ENCODE results near the gene ANKDD1B. TPM values are rescaled to one million over a fixed set of nuclear protein-coding genes. Genes with fewer than 3 reads are reported as not detected.

The ANKDD1B gene
- total RNA-seq, 1 experiment from 2014 or later = 0.10 TPM

DNA sequence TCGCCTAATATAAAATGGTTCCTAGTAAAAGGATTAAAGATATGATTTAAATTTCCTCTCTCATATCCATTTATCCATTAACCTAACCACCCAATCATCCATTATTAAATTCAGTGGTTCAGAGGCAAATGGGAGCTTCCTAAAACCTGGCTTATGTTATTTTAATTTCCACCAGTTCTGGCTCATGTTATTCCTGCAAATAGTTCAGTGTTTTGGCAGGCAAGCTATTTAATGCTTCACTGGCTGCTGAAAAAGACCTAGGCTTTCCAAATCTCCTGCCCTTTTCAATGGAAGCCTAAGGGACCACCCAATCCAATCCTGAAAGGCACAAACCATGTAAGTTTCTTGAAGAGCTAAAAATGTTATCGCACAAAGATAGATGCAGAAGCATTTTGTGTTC is 53.7 kb downstream of the ANKDD1B start:
- intact Hi-C loops (cut with micrococcal nuclease; ENCODE audit: unreplicated experiment) = no loop called here
- POLR2A ChIA-PET = no interaction called here

GRCh38 chr5:75666801-75667200 is 55.5 kb downstream of the ANKDD1B start:
- no peak for DNase-seq (ENCODE audit: low read depth, low spot score)
- no peaks in the 10 kb centered on the region for H3K27me3 ChIP-seq (ENCODE audit: control insufficient read depth, insufficient read depth, low read length)
- H3K9me3 ChIP-seq (ENCODE audit: control insufficient read depth, insufficient read depth, low read depth, low read length) = no peaks in the 10 kb centered on the region
- ATAC-seq = no peak
- H3K4me3 ChIP-seq (ENCODE audit: low read depth in 2 of 2, low read length in 2 of 2) = no peak overlapping the region
- BruUV-seq (replicated peaks) = no TSS peak
- H3K36me3 ChIP-seq (ENCODE audit: control insufficient read depth, insufficient read depth, low read length) = 0 out of 2 replicates have a peak, but pooled peaks cover 2% of the 10 kb centered on the region
- POLR2A ChIA-PET = no interaction called here
- no peak for TF ChIP-seq TCF7L2 (IDR thresholded peaks at IDR 0.05; ENCODE audit: low read depth, low read length)
- no peak for TF ChIP-seq CTCF (IDR thresholded peaks at IDR 0.05)
- TF ChIP-seq POLR2AphosphoS5 (IDR thresholded peaks at IDR 0.05; ENCODE audit: low read depth, low read length) = no peak
- TF ChIP-seq SIN3A (IDR thresholded peaks at IDR 0.05; ENCODE audit: borderline replicate concordance, insufficient read depth, low read depth, low read length) = no peak
- TF ChIP-seq, protein P1, sequence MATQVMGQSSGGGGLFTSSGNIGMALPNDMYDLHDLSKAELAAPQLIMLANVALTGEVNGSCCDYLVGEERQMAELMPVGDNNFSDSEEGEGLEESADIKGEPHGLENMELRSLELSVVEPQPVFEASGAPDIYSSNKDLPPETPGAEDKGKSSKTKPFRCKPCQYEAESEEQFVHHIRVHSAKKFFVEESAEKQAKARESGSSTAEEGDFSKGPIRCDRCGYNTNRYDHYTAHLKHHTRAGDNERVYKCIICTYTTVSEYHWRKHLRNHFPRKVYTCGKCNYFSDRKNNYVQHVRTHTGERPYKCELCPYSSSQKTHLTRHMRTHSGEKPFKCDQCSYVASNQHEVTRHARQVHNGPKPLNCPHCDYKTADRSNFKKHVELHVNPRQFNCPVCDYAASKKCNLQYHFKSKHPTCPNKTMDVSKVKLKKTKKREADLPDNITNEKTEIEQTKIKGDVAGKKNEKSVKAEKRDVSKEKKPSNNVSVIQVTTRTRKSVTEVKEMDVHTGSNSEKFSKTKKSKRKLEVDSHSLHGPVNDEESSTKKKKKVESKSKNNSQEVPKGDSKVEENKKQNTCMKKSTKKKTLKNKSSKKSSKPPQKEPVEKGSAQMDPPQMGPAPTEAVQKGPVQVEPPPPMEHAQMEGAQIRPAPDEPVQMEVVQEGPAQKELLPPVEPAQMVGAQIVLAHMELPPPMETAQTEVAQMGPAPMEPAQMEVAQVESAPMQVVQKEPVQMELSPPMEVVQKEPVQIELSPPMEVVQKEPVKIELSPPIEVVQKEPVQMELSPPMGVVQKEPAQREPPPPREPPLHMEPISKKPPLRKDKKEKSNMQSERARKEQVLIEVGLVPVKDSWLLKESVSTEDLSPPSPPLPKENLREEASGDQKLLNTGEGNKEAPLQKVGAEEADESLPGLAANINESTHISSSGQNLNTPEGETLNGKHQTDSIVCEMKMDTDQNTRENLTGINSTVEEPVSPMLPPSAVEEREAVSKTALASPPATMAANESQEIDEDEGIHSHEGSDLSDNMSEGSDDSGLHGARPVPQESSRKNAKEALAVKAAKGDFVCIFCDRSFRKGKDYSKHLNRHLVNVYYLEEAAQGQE (IDR thresholded peaks at IDR 0.05; ENCODE audit: insufficient read depth in 1 of 2, low read depth in 2 of 2, low read length in 1 of 2) = no peak
- intact Hi-C loops (cut with micrococcal nuclease; ENCODE audit: unreplicated experiment) = no loop called here
- CTCF ChIA-PET = no interaction called here
- H3K27ac ChIP-seq (ENCODE audit: low read length) = no peak overlapping the region
- peaks cover 3% of the 10 kb centered on the region for H3K4me1 ChIP-seq (ENCODE audit: control insufficient read depth, insufficient read depth, low read length)
- in situ Hi-C loops (cut with HindIII; ENCODE audit: low pct_unique_long_range_greater_than_20kb, low sequenced_read_pairs) = no loop called here

More for the DNA sequence above, 53.7 kb downstream of the ANKDD1B start:
- TF ChIP-seq POLR2AphosphoS5 (IDR thresholded peaks at IDR 0.05; ENCODE audit: low read depth, low read length) (no peak), SIN3A (IDR thresholded peaks at IDR 0.05; ENCODE audit: borderline replicate concordance, insufficient read depth, low read depth, low read length) (no peak), CTCF (IDR thresholded peaks at IDR 0.05) (no peak), TCF7L2 (IDR thresholded peaks at IDR 0.05; ENCODE audit: low read depth, low read length) (no peak)
- TF ChIP-seq, protein P1 (IDR thresholded peaks at IDR 0.05; ENCODE audit: insufficient read depth in 1 of 2, low read depth in 2 of 2, low read length in 1 of 2) = no peak
- Histone ChIP-seq H3K4me3 (ENCODE audit: low read depth in 2 of 2, low read length in 2 of 2) (no peak overlapping the region), H3K27ac (ENCODE audit: low read length) (no peak overlapping the region), H3K4me1 (ENCODE audit: control insufficient read depth, insufficient read depth, low read length) (peaks cover 3% of the 10 kb centered on the region), H3K9me3 (ENCODE audit: control insufficient read depth, insufficient read depth, low read depth, low read length) (no peaks in the 10 kb centered on the region), H3K36me3 (ENCODE audit: control insufficient read depth, insufficient read depth, low read length) (no peaks in the 10 kb centered on the region), H3K27me3 (ENCODE audit: control insufficient read depth, insufficient read depth, low read length) (no peaks in the 10 kb centered on the region)
- ATAC-seq (no peak), DNase-seq (ENCODE audit: low read depth, low spot score) (no peak)
- in situ Hi-C loops (cut with HindIII; ENCODE audit: low pct_unique_long_range_greater_than_20kb, low sequenced_read_pairs) = no loop called here
- CTCF ChIA-PET = no interaction called here
- no TSS peak for BruUV-seq (replicated peaks)

Data from Panc1 (cell line).